ENCODE results near the gene DNAI4.

- no peak for TF ChIP-seq POLR2AphosphoS5 (IDR thresholded peaks at IDR 0.05)
- TF ChIP-seq CTCF (IDR thresholded peaks at IDR 0.05) = no peak
- TF ChIP-seq POLR2A (IDR thresholded peaks at IDR 0.05) = no peak
Measured at GRCh38 chr1:66925944-66926343, 1.3 kb upstream of the DNAI4 start.
